CD14-positive monocyte (primary cell): Measurements from ENCODE around the gene TMEM132D. TPM values are rescaled to one million over a fixed set of nuclear protein-coding genes. Genes with fewer than 3 reads are reported as not detected.

Experiments
- DNase-seq, 3 donors: peaks; one replicate each; pipeline ENCODE4 v3.0.0-alpha.2; 2011 to 2022
- H2AFZ ChIP-seq: 2 replicates; pipeline ENCODE4 v1.6.0; 2012; ENCODE audit warnings: mild to moderate bottlenecking, low read depth, low read length, inconsistent platforms; ENCODE audit not compliant: insufficient read depth, poor library complexity, severe bottlenecking
- H3K27ac ChIP-seq, 2 donors: 1 replicate in 1 of 2; 2 replicates in 1 of 2; pipeline ENCODE4 v1.5.1; 2012 to 2013; ENCODE audit warnings: low read length in 2 of 2, control low read depth in 1 of 2, inconsistent platforms in 1 of 2, low read depth in 1 of 2, mild to moderate bottlenecking in 1 of 2
- H3K27me3 ChIP-seq, 2 donors: one replicate each; pipeline versions ENCODE4 v1.6.0 to v1.6.1; 2011 to 2013; ENCODE audit warnings: low read length in 2 of 2; ENCODE audit not compliant: control insufficient read depth in 2 of 2, insufficient read depth in 2 of 2
- H3K36me3 ChIP-seq, 2 donors: replicated peaks in 1 of 2; 1 replicate in 1 of 2; 2 replicates in 1 of 2; pipeline versions ENCODE4 v1.5.1 to v1.6.1; 2012 to 2013; ENCODE audit warnings: low read length in 2 of 2, control low read depth in 1 of 2, inconsistent platforms in 1 of 2, mild to moderate bottlenecking in 1 of 2; ENCODE audit not compliant: insufficient read depth in 2 of 2, control insufficient read depth in 1 of 2
- H3K4me1 ChIP-seq, 2 donors: 1 replicate in 1 of 2; 2 replicates in 1 of 2; pipeline versions ENCODE4 v1.5.1 to v1.6.1; 2012 to 2013; ENCODE audit warnings: low read length in 2 of 2, control low read depth in 1 of 2, inconsistent platforms in 1 of 2, mild to moderate bottlenecking in 1 of 2, moderate library complexity in 1 of 2; ENCODE audit not compliant: insufficient read depth in 2 of 2, control insufficient read depth in 1 of 2
- H3K4me2 ChIP-seq: replicated peaks from 2 replicates; pipeline ENCODE3; 2012; ENCODE audit warnings: low read length, moderate library complexity, mild to moderate bottlenecking; ENCODE audit not compliant: poor library complexity, severe bottlenecking; ENCODE audit errors: extremely low read depth
- H3K4me3 ChIP-seq, 3 experiments: fragments of 200-600 bp in 1 of 3; sonication (generic) in 1 of 3; replicated peaks in 1 of 3; 1 replicate in 2 of 3; 2 replicates in 1 of 3; pipeline ENCODE4 v1.5.1; 2011 to 2013; ENCODE audit warnings: low read length in 3 of 3, mild to moderate bottlenecking in 3 of 3, control low read depth in 2 of 3, low read depth in 2 of 3, inconsistent platforms in 1 of 3, moderate library complexity in 1 of 3
- H3K79me2 ChIP-seq: 2 replicates; pipeline ENCODE4 v1.6.0; 2012; ENCODE audit warnings: mild to moderate bottlenecking, control low read depth, inconsistent platforms, low read length, moderate library complexity; ENCODE audit not compliant: insufficient read depth
- H3K9ac ChIP-seq: 2 replicates; pipeline ENCODE4 v1.6.0; 2017; ENCODE audit warnings: low read length, mild to moderate bottlenecking; ENCODE audit not compliant: insufficient read depth, poor library complexity, severe bottlenecking
- H3K9me3 ChIP-seq, 2 donors: replicated peaks in 1 of 2; 1 replicate in 1 of 2; 2 replicates in 1 of 2; pipeline versions ENCODE4 v1.5.1 to v1.6.1; 2012 to 2013; ENCODE audit warnings: low read length in 2 of 2, control low read depth in 1 of 2; ENCODE audit not compliant: control insufficient read depth in 1 of 2, insufficient read depth in 1 of 2
- H4K20me1 ChIP-seq: 2 replicates; pipeline ENCODE4 v1.6.0; 2012; ENCODE audit warnings: mild to moderate bottlenecking, low read length, control low read depth, moderate library complexity; ENCODE audit not compliant: insufficient read depth
- H3K27ac Mint-ChIP-seq, 7 donors: one replicate each; pipeline ENCODE4 v1.8.0; 2020; ENCODE audit warnings: mild to moderate bottlenecking in 7 of 7, mixed read lengths in 7 of 7, moderate library complexity in 6 of 7, inconsistent platforms in 2 of 7
- H3K27me3 Mint-ChIP-seq, 3 donors: one replicate each; pipeline ENCODE4 v1.8.0; 2021 to 2022; ENCODE audit warnings: low read depth in 3 of 3, mild to moderate bottlenecking in 3 of 3, mixed read lengths in 3 of 3, moderate library complexity in 3 of 3, inconsistent platforms in 1 of 3
- H3K36me3 Mint-ChIP-seq, 2 donors: one replicate each; pipeline ENCODE4 v1.8.0; 2020; ENCODE audit warnings: mixed read lengths in 2 of 2, inconsistent platforms in 1 of 2, mild to moderate bottlenecking in 1 of 2
- H3K4me1 Mint-ChIP-seq: one replicate; pipeline ENCODE4 v1.8.0; 2020; ENCODE audit warnings: mild to moderate bottlenecking, mixed read lengths
- H3K4me3 Mint-ChIP-seq, 2 donors: one replicate each; pipeline ENCODE4 v1.8.0; 2020; ENCODE audit warnings: mild to moderate bottlenecking in 2 of 2, mixed read lengths in 2 of 2, moderate library complexity in 1 of 2
- H3K9me3 Mint-ChIP-seq, 7 donors: one replicate each; pipeline ENCODE4 v1.8.0; 2020 to 2022; ENCODE audit warnings: mixed read lengths in 7 of 7, mild to moderate bottlenecking in 6 of 7, moderate library complexity in 6 of 7, inconsistent platforms in 2 of 7
- WGBS: methylation state at CpG from one replicate; pipeline ENCODE4 v1.1.5; 2013; ENCODE audit warnings: missing lambda C conversion rate; ENCODE audit not compliant: insufficient coverage; 5-methylcytosine and 5-hydroxymethylcytosine counted together
- intact Hi-C, 2 donors: fragments of 100-400 bp; cut with micrococcal nuclease; formaldehyde crosslinking; loops; one replicate each; pipeline versions ENCODE4 v1.15.0 to v1.15.1; 2023
- polyA plus RNA-seq, 3 donors: library from polyadenylated mRNA; depleted of rRNA in 1 of 3; unstranded in 2 of 3; stranded (reverse) in 1 of 3; fragments of 300-500 nt in 2 of 3; fragments of >200 nt in 1 of 3; fragmentation: Illumina TruSeq in 2 of 3; gene quantifications; 1 replicate in 2 of 3; 2 replicates in 1 of 3; pipeline ENCODE4 v1.2.3, GENCODE V29; 2012 to 2021
- TF ChIP-seq, protein P1 (sequence below): fragments of 200-600 bp; IDR thresholded peaks from one replicate; pipeline ENCODE4 v1.8.0; 2022; ENCODE audit warnings: antibody characterized with exemption, mild to moderate bottlenecking

TMEM132D gene
- polyA plus RNA-seq, 3 donors: 0.04 TPM; not detected in 2

DNA sequence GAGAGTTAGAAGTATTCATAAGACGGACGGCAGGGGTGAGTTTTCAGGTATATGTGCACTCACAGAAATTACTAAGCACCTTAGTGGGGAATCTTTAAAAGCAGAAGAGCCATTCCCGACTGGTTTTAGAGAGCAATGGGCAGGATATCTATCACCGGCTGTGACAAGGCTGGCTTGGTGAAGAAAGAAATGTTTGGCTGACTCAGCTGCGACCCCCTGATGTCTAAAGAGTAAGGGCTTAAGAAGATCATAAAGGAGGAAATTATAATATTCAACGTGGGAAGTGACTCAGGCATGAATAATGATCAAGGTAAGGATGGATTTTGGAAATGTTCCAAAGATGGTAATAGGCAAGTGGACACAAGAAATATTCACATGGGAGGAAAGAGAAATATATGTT lies 407.6 kb downstream of the TMEM132D start:
- Histone ChIP-seq H3K4me1 (no peaks in the 10 kb centered on the region), H3K27me3 (no peaks in the 10 kb centered on the region), H3K27ac (no peak overlapping the region), H2AFZ (no peak overlapping the region), H3K79me2 (no peaks in the 10 kb centered on the region), H3K36me3 (no peaks in the 10 kb centered on the region), H3K9ac (no peak overlapping the region), H3K9me3 (peaks cover 3 to 4% of the 10 kb centered on the region in 2 donors), H3K4me2 (no peak overlapping the region), H3K4me3 (no peak overlapping the region), H4K20me1 (no peaks in the 10 kb centered on the region)
- intact Hi-C loops: no loop called here
- H3K27ac Mint-ChIP-seq: no peak overlapping the region
- H3K4me3 Mint-ChIP-seq: no peak overlapping the region
- DNase-seq: no peak
- 100% methylated on average over 2 of the region's 6 CpGs for WGBS
- H3K9me3 Mint-ChIP-seq: peaks cover 0 to 11% (median 4%) of the 10 kb centered on the region in 7 donors
- H3K27me3 Mint-ChIP-seq: peaks cover 0 to 3% (median 1%) of the 10 kb centered on the region in 3 donors
- H3K4me1 Mint-ChIP-seq: no peaks in the 10 kb centered on the region
- no peaks in the 10 kb centered on the region for H3K36me3 Mint-ChIP-seq
- TF ChIP-seq, protein P1, sequence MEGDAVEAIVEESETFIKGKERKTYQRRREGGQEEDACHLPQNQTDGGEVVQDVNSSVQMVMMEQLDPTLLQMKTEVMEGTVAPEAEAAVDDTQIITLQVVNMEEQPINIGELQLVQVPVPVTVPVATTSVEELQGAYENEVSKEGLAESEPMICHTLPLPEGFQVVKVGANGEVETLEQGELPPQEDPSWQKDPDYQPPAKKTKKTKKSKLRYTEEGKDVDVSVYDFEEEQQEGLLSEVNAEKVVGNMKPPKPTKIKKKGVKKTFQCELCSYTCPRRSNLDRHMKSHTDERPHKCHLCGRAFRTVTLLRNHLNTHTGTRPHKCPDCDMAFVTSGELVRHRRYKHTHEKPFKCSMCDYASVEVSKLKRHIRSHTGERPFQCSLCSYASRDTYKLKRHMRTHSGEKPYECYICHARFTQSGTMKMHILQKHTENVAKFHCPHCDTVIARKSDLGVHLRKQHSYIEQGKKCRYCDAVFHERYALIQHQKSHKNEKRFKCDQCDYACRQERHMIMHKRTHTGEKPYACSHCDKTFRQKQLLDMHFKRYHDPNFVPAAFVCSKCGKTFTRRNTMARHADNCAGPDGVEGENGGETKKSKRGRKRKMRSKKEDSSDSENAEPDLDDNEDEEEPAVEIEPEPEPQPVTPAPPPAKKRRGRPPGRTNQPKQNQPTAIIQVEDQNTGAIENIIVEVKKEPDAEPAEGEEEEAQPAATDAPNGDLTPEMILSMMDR: no peak

DNA sequence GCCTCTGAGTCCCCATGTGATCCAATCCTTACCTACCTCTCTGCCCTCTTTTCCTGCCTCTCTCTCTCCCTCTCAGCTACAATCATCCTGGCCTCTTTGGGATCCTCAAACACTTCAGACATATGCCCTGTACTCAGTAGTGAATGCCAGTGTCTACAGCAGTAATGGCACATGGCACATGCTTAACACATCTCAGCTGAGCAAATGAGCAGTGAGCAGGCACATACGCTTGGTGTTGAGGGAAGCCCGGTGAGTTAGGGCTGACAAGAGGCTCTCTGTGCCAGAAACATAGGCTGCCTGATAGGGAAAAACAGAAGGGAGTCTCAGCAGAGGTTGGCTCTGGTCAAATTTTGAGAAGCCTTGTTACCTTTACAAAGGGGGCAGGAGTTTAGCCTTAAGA lies 409.1 kb downstream of the TMEM132D start:
- H3K27ac ChIP-seq: no peak overlapping the region
- H3K4me3 Mint-ChIP-seq: no peak overlapping the region
- no peak overlapping the region for H3K9ac ChIP-seq
- no peak overlapping the region for H3K4me2 ChIP-seq
- H3K27me3 Mint-ChIP-seq: peaks cover 0 to 3% (median 0%) of the 10 kb centered on the region in 3 donors
- H3K4me3 ChIP-seq: no peak overlapping the region
- H3K36me3 ChIP-seq: no peaks in the 10 kb centered on the region
- H3K36me3 Mint-ChIP-seq: no peaks in the 10 kb centered on the region
- intact Hi-C loops: no loop called here
- H3K4me1 Mint-ChIP-seq: no peaks in the 10 kb centered on the region
- H3K9me3 ChIP-seq: peaks cover 8 to 9% of the 10 kb centered on the region in 2 donors
- H4K20me1 ChIP-seq: no peaks in the 10 kb centered on the region
- no peaks in the 10 kb centered on the region for H3K4me1 ChIP-seq
- no peaks in the 10 kb centered on the region for H3K79me2 ChIP-seq
- no peak overlapping the region for H3K27ac Mint-ChIP-seq
- no peak overlapping the region for H2AFZ ChIP-seq
- WGBS: 100% methylated on average over 1 of the region's 2 CpGs
- TF ChIP-seq, protein P1: no peak
- no peak for DNase-seq
- peaks cover 2 to 12% (median 4%) of the 10 kb centered on the region in 7 donors for H3K9me3 Mint-ChIP-seq
- H3K27me3 ChIP-seq: no peaks in the 10 kb centered on the region
